Effector memory CD4-positive, alpha-beta T cell (primary cell): ENCODE data around the gene MICA.
"Not testable (repeated sequence)": the region's sequence is repeated elsewhere in the genome, so short reads cannot be mapped to it uniquely, and the experiment has no call there.

Source experiments
- DNase-seq, 3 donors: peaks; one replicate each; pipeline ENCODE4 v3.0.0-alpha.2; 2020
- H3K27ac ChIP-seq: 2 replicates; pipeline ENCODE4 v1.7.0; 2013; ENCODE audit warnings: mild to moderate bottlenecking, low read length, moderate library complexity; ENCODE audit not compliant: insufficient read depth, poor library complexity, severe bottlenecking
- H3K27me3 ChIP-seq: replicated peaks from 2 replicates; pipeline ENCODE4 v1.7.0; 2013; ENCODE audit warnings: mild to moderate bottlenecking, low read length; ENCODE audit not compliant: insufficient read depth, control insufficient read depth, poor library complexity, severe bottlenecking
- H3K36me3 ChIP-seq: 2 replicates; pipeline ENCODE4 v1.7.0; 2013; ENCODE audit warnings: mild to moderate bottlenecking, low read length, moderate library complexity; ENCODE audit not compliant: control insufficient read depth, insufficient read depth
- H3K4me1 ChIP-seq: 2 replicates; pipeline ENCODE4 v1.7.0; 2013; ENCODE audit warnings: low read length, mild to moderate bottlenecking; ENCODE audit not compliant: control insufficient read depth, insufficient read depth, poor library complexity, severe bottlenecking
- H3K4me3 ChIP-seq: 2 replicates; pipeline ENCODE4 v1.7.0; 2013; ENCODE audit warnings: low read length, low read depth, mild to moderate bottlenecking; ENCODE audit not compliant: insufficient read depth, poor library complexity, severe bottlenecking
- H3K9me3 ChIP-seq: 2 replicates; pipeline ENCODE4 v1.7.0; 2013; ENCODE audit warnings: mild to moderate bottlenecking, low read length, moderate library complexity; ENCODE audit not compliant: control insufficient read depth

MICA gene

GRCh38 chr6:31362751-31363150 is 40.6 kb upstream of the MICA start:
- no peaks in the 10 kb centered on the region for H3K27me3 ChIP-seq

GRCh38 chr6:31363811-31364210 is 39.6 kb upstream of the MICA start:
- no peak for DNase-seq
- no peaks in the 10 kb centered on the region for H3K36me3 ChIP-seq
- H3K4me3 ChIP-seq: no peak overlapping the region
- H3K27me3 ChIP-seq: no peaks in the 10 kb centered on the region
- no peaks in the 10 kb centered on the region for H3K9me3 ChIP-seq
- peaks cover 3% of the 10 kb centered on the region for H3K4me1 ChIP-seq
- H3K27ac ChIP-seq: no peak overlapping the region

More at GRCh38 chr6:31362751-31363150, 40.6 kb upstream of the MICA start:
- no peak for DNase-seq
- no peak overlapping the region for H3K27ac ChIP-seq
- H3K36me3 ChIP-seq: no peaks in the 10 kb centered on the region
- peaks cover 3% of the 10 kb centered on the region for H3K4me1 ChIP-seq
- no peak overlapping the region for H3K4me3 ChIP-seq
- H3K9me3 ChIP-seq: no peaks in the 10 kb centered on the region

- no peak overlapping the region for H3K4me3 ChIP-seq
- H3K9me3 ChIP-seq: no peaks in the 10 kb centered on the region
- peaks cover 3% of the 10 kb centered on the region for H3K4me1 ChIP-seq
- no peak for DNase-seq
- H3K27ac ChIP-seq: no peak overlapping the region
- H3K27me3 ChIP-seq: no peaks in the 10 kb centered on the region
- H3K36me3 ChIP-seq: no peaks in the 10 kb centered on the region
These were observed 37.5 kb upstream of the MICA start for GRCh38 chr6:31365864-31366263.

- peaks cover 3% of the 10 kb centered on the region for H3K4me1 ChIP-seq
- no peaks in the 10 kb centered on the region for H3K36me3 ChIP-seq
- peak overlapping the region; percentile 48 for H3K4me3 ChIP-seq
- no peak overlapping the region for H3K27ac ChIP-seq
- no peaks in the 10 kb centered on the region for H3K9me3 ChIP-seq
- no peaks in the 10 kb centered on the region for H3K27me3 ChIP-seq
- peak; percentile 76 to 83 (median 77) for DNase-seq
These were observed 36.5 kb upstream of the MICA start for GRCh38 chr6:31366693-31367470.

GRCh38 chr6:31368461-31368860 is 34.9 kb upstream of the MICA start:
- H3K9me3 ChIP-seq: no peaks in the 10 kb centered on the region
- H3K27ac ChIP-seq: no peak overlapping the region
- no peaks in the 10 kb centered on the region for H3K27me3 ChIP-seq
- no peak for DNase-seq
- H3K4me3 ChIP-seq: no peak overlapping the region
- peaks cover 3% of the 10 kb centered on the region for H3K4me1 ChIP-seq
- no peaks in the 10 kb centered on the region for H3K36me3 ChIP-seq

GRCh38 chr6:31374118-31374517 is 29.3 kb upstream of the MICA start:
- not testable (repeated sequence) for H3K27me3 ChIP-seq, H3K36me3 ChIP-seq, H3K4me3 ChIP-seq, H3K4me1 ChIP-seq, H3K9me3 ChIP-seq, H3K27ac ChIP-seq
- DNase-seq: peak in 1 of 3 donors; percentile 33

GRCh38 chr6:31375699-31376098 is 27.7 kb upstream of the MICA start:
- Histone ChIP-seq H3K4me3 (no peak overlapping the region), H3K9me3 (no peaks in the 10 kb centered on the region), H3K27me3 (peaks cover 10% of the 10 kb centered on the region), H3K27ac (no peak overlapping the region), H3K36me3 (no peaks in the 10 kb centered on the region), H3K4me1 (no peaks in the 10 kb centered on the region)
- no peak for DNase-seq

- no peak overlapping the region for H3K4me3 ChIP-seq
- no peaks in the 10 kb centered on the region for H3K9me3 ChIP-seq
- no peaks in the 10 kb centered on the region for H3K4me1 ChIP-seq
- no peak overlapping the region for H3K27ac ChIP-seq
- no peaks in the 10 kb centered on the region for H3K36me3 ChIP-seq
- peaks cover 10% of the 10 kb centered on the region for H3K27me3 ChIP-seq
- no peak for DNase-seq
These were observed 26.4 kb upstream of the MICA start for GRCh38 chr6:31377029-31377428.

GRCh38 chr6:31378062-31378720 is 25.2 kb upstream of the MICA start:
- no peaks in the 10 kb centered on the region for H3K36me3 ChIP-seq
- H3K27me3 ChIP-seq: peaks cover 10% of the 10 kb centered on the region
- no peak overlapping the region for H3K4me3 ChIP-seq
- DNase-seq: no peak
- no peaks in the 10 kb centered on the region for H3K4me1 ChIP-seq
- H3K9me3 ChIP-seq: no peaks in the 10 kb centered on the region
- no peak overlapping the region for H3K27ac ChIP-seq

GRCh38 chr6:31378721-31379103 is 24.7 kb upstream of the MICA start:
- no peaks in the 10 kb centered on the region for H3K36me3 ChIP-seq
- no peak overlapping the region for H3K4me3 ChIP-seq
- H3K9me3 ChIP-seq: no peaks in the 10 kb centered on the region
- no peaks in the 10 kb centered on the region for H3K4me1 ChIP-seq
- peaks cover 10% of the 10 kb centered on the region for H3K27me3 ChIP-seq
- no peak overlapping the region for H3K27ac ChIP-seq
- no peak for DNase-seq
